ENCODE measurements around the gene TAS2R38.

DNA sequence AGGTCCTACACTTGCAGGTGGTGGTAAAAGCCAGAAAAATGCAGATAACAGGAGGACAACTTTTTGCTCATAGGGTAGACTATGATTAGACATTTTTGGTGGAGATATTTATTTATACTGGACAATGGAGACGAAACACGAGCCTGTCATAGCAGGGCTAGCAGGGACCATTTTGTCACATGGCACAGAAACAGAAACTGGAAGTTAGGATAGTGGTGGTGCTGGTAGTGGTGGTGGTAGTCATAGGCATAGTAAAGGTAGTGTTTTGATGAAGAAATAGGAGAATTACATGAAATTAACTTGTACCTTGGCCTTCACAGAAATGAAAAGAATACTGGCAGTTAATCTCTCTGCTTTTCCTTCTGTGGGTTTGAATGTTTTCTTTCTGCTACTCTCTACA is 13.3 kb upstream of the TAS2R38 start:
- TF ChIP-seq, protein P1, sequence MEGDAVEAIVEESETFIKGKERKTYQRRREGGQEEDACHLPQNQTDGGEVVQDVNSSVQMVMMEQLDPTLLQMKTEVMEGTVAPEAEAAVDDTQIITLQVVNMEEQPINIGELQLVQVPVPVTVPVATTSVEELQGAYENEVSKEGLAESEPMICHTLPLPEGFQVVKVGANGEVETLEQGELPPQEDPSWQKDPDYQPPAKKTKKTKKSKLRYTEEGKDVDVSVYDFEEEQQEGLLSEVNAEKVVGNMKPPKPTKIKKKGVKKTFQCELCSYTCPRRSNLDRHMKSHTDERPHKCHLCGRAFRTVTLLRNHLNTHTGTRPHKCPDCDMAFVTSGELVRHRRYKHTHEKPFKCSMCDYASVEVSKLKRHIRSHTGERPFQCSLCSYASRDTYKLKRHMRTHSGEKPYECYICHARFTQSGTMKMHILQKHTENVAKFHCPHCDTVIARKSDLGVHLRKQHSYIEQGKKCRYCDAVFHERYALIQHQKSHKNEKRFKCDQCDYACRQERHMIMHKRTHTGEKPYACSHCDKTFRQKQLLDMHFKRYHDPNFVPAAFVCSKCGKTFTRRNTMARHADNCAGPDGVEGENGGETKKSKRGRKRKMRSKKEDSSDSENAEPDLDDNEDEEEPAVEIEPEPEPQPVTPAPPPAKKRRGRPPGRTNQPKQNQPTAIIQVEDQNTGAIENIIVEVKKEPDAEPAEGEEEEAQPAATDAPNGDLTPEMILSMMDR (IDR thresholded peaks at IDR 0.05), result no peak
- no peak for TF ChIP-seq POLR2A (IDR thresholded peaks at IDR 0.05)
